IMR-90 (cell line): ENCODE measurements around the gene RYK. TPM values are rescaled to one million over a fixed set of nuclear protein-coding genes. Genes with fewer than 3 reads are reported as not detected.

Experiments
- ATAC-seq: fragments of 200-7000 bp; cut with Tn5 transposase; 2 replicates; pipeline ENCODE4 v1.9.1; 2020; ENCODE audit warnings: low read depth, mild to moderate bottlenecking, moderate library complexity
- BruUV-seq: library from RNA; stranded (reverse); fragments of 400-500 nt; replicated peaks from 2 replicates; lab custom pipeline; 2021; lab: Mats Ljungman, UMichigan
- CTCF ChIA-PET: fragments of 300-600 bp; formaldehyde crosslinking; extraction: SDS; loops from one replicate; lab custom pipeline; 2021; ENCODE audit warnings: antibody characterized with exemption; lab: Yijun Ruan, JAX
- POLR2A ChIA-PET: fragments of 300-600 bp; sonication (Branson Sonifier 250); formaldehyde crosslinking; loops from one replicate; lab custom pipeline; 2022; ENCODE audit warnings: antibody characterized with exemption; ENCODE audit not compliant: unreplicated experiment; lab: Charles Lee
- DNase-seq: peaks from one replicate; pipeline ENCODE4 v3.0.0; 2013
- H2AFZ ChIP-seq: replicated peaks from 2 replicates; pipeline ENCODE3; 2013; ENCODE audit warnings: low read length, mild to moderate bottlenecking; ENCODE audit not compliant: poor library complexity
- H2AK5ac ChIP-seq: 2 replicates; pipeline ENCODE4 v1.6.1; 2013; ENCODE audit warnings: low read depth, low read length, inconsistent platforms
- H2AK9ac ChIP-seq: replicated peaks from 2 replicates; pipeline ENCODE3; 2013; ENCODE audit warnings: mild to moderate bottlenecking, low read depth, low read length, moderate library complexity; ENCODE audit not compliant: poor library complexity
- H2BK120ac ChIP-seq: 2 replicates; pipeline ENCODE4 v1.6.1; 2013; ENCODE audit warnings: low read depth, low read length, inconsistent platforms
- H2BK15ac ChIP-seq: 3 replicates; pipeline ENCODE4 v1.6.1; 2013; ENCODE audit warnings: low read depth, low read length, inconsistent platforms
- H2BK20ac ChIP-seq: 2 replicates; pipeline ENCODE4 v1.6.1; 2013; ENCODE audit warnings: low read depth, mild to moderate bottlenecking, inconsistent platforms, low read length, moderate library complexity
- H2BK5ac ChIP-seq: 2 replicates; pipeline ENCODE4 v1.6.1; 2013; ENCODE audit warnings: mild to moderate bottlenecking, low read depth, low read length, inconsistent platforms; ENCODE audit not compliant: poor library complexity, severe bottlenecking
- H3K14ac ChIP-seq: replicated peaks from 2 replicates; pipeline ENCODE4 v1.6.1; 2013; ENCODE audit warnings: low read depth, low read length, inconsistent platforms
- H3K18ac ChIP-seq: 2 replicates; pipeline ENCODE4 v1.6.1; 2013; ENCODE audit warnings: low read depth, low read length, control low read depth
- H3K23ac ChIP-seq: 2 replicates; pipeline ENCODE4 v1.6.1; 2013; ENCODE audit warnings: low read depth, low read length, inconsistent platforms
- H3K27ac ChIP-seq: 2 replicates; pipeline ENCODE4 v1.5.1; 2013; ENCODE audit warnings: mild to moderate bottlenecking, control low read depth, low read length; ENCODE audit not compliant: insufficient read depth
- H3K27me3 ChIP-seq: 2 replicates; pipeline ENCODE4 v1.6.1; 2013; ENCODE audit warnings: low read length; ENCODE audit not compliant: control insufficient read depth, insufficient read depth
- H3K36me3 ChIP-seq: 2 replicates; pipeline ENCODE4 v1.6.1; 2013; ENCODE audit warnings: low read length, mixed read lengths; ENCODE audit not compliant: control insufficient read depth, insufficient read depth
- H3K4ac ChIP-seq: 2 replicates; pipeline ENCODE4 v1.6.1; 2013; ENCODE audit warnings: low read depth, low read length, inconsistent platforms
- H3K4me1 ChIP-seq: 2 replicates; pipeline ENCODE4 v1.6.1; 2013; ENCODE audit warnings: low read length, mixed read lengths; ENCODE audit not compliant: control insufficient read depth, insufficient read depth
- H3K4me2 ChIP-seq: 2 replicates; pipeline ENCODE4 v1.6.1; 2013; ENCODE audit warnings: low read depth, mild to moderate bottlenecking, control low read depth, low read length, moderate library complexity
- H3K4me3 ChIP-seq: 2 replicates; pipeline ENCODE4 v1.5.1; 2013; ENCODE audit warnings: low read depth, mild to moderate bottlenecking, control low read depth, low read length, moderate library complexity; ENCODE audit not compliant: insufficient read depth
- H3K56ac ChIP-seq: 2 replicates; pipeline ENCODE4 v1.6.1; 2013; ENCODE audit warnings: low read length, inconsistent platforms; ENCODE audit not compliant: insufficient read depth; ENCODE audit errors: extremely low read depth
- H3K79me1 ChIP-seq, 2 experiments: 2 replicates each; pipeline ENCODE4 v1.6.1; 2013; ENCODE audit warnings: low read length in 2 of 2, inconsistent platforms in 1 of 2, low read depth in 1 of 2
- H3K9ac ChIP-seq: 2 replicates; pipeline ENCODE4 v1.6.1; 2013; ENCODE audit warnings: low read depth, low read length, control low read depth
- H3K9me1 ChIP-seq: 2 replicates; pipeline ENCODE4 v1.6.1; 2013; ENCODE audit warnings: low read length, inconsistent platforms; ENCODE audit not compliant: insufficient read depth
- H3K9me3 ChIP-seq: 2 replicates; pipeline ENCODE4 v1.6.1; 2013; ENCODE audit warnings: low read length; ENCODE audit not compliant: control insufficient read depth, insufficient read depth
- H4K20me1 ChIP-seq: 2 replicates; pipeline ENCODE4 v1.6.1; 2013; ENCODE audit warnings: low read length, inconsistent platforms; ENCODE audit not compliant: insufficient read depth
- H4K5ac ChIP-seq: 2 replicates; pipeline ENCODE4 v1.6.1; 2013; ENCODE audit warnings: mild to moderate bottlenecking, low read depth, low read length, control low read depth
- H4K8ac ChIP-seq, 2 experiments: 2 replicates each; pipeline ENCODE4 v1.6.1; 2013; ENCODE audit warnings: low read depth in 2 of 2, low read length in 2 of 2, control low read depth in 1 of 2, inconsistent platforms in 1 of 2
- H4K91ac ChIP-seq: 2 replicates; pipeline ENCODE4 v1.6.1; 2013; ENCODE audit warnings: low read depth, low read length, inconsistent platforms; ENCODE audit not compliant: insufficient read depth
- MAFK ChIP-seq: IDR thresholded peaks from 2 replicates; pipeline ENCODE4 v1.6.1; 2012; ENCODE audit warnings: low read depth, low read length, improper control_type of control experiment
- RFX5 ChIP-seq: IDR thresholded peaks from 2 replicates; pipeline ENCODE4 v1.8.0; 2012; ENCODE audit warnings: low read depth, mild to moderate bottlenecking, low read length, moderate library complexity
- WGBS, 2 experiments: methylation state at CpG; one replicate each; pipeline versions ENCODE4 v1.1.5 to v1.1.7; 2013; ENCODE audit warnings: missing lambda C conversion rate in 2 of 2; ENCODE audit not compliant: insufficient read length in 1 of 2; ENCODE audit errors: extremely low coverage in 2 of 2; 5-methylcytosine and 5-hydroxymethylcytosine counted together
- dilution Hi-C: fragments of 300-500 bp; cut with HindIII; formaldehyde crosslinking; loops from one replicate; pipeline ENCODE4 v1.14.3; 2018; ENCODE audit warnings: low sequenced_read_pairs; ENCODE audit not compliant: unreplicated experiment
- in situ Hi-C: fragments of 300-500 bp; cut with MboI; formaldehyde crosslinking; loops from 3 replicates; pipeline ENCODE4 v1.14.3; 2019; ENCODE audit warnings: low sequenced_read_pairs, inconsistent platforms, mixed read lengths
- intact Hi-C: fragments of 100-400 bp; cut with micrococcal nuclease; formaldehyde crosslinking; loops from 2 replicates; pipeline ENCODE4 v1.10.0; 2022
- polyA plus RNA-seq, 3 experiments: library from polyadenylated mRNA; depleted of rRNA; stranded (reverse); fragments of >200 nt; gene quantifications; 2 replicates each; pipeline ENCODE4 v1.2.3, GENCODE V29; 2012; ENCODE audit warnings: low replicate concordance in 1 of 3
- total RNA-seq: library from RNA; depleted of rRNA; stranded (reverse); fragments of >200 nt; gene quantifications from 2 replicates; pipeline ENCODE4 v1.2.3, GENCODE V29; 2012

Gene RYK
- total and polyA plus RNA-seq, 2 of the 4 experiments (the other 2 are of a cell fraction): 42.4 to 106 TPM

GRCh38 chr3:134284438-134284837 lies 33.8 kb upstream of the RYK start:
- Histone ChIP-seq H3K56ac (no peak overlapping the region), H2AK9ac (no peak overlapping the region), H4K8ac (no peak overlapping the region), H2BK5ac (no peak overlapping the region), H3K9me1 (0 out of 2 replicates have a peak, but pooled peaks cover 3% of the 10 kb centered on the region), H3K36me3 (no peaks in the 10 kb centered on the region), H3K18ac (no peak overlapping the region), H4K91ac (no peak overlapping the region), H2BK15ac (no peak overlapping the region), H3K4me3 (no peak overlapping the region), H2BK20ac (no peak overlapping the region), H3K14ac (no peak overlapping the region), H3K9ac (no peak overlapping the region), H4K20me1 (no peaks in the 10 kb centered on the region), H3K23ac (no peak overlapping the region), H2BK120ac (no peak overlapping the region), H3K9me3 (no peaks in the 10 kb centered on the region), H3K4ac (no peak overlapping the region), H3K27me3 (0 out of 2 replicates have a peak, but pooled peaks cover 1% of the 10 kb centered on the region), H2AFZ (peak overlapping the region; percentile 57), H3K27ac (no peak overlapping the region), H3K4me2 (no peak overlapping the region), H3K4me1 (peaks cover 3% of the 10 kb centered on the region), H2AK5ac (no peak overlapping the region), H3K79me1 (no peaks in the 10 kb centered on the region), H4K5ac (no peak overlapping the region)
- BruUV-seq: no TSS peak
- dilution Hi-C loops: no loop called here
- TF ChIP-seq MAFK (peak; percentile 50), RFX5 (no peak)
- ChIA-PET CTCF (interaction anchor here (1.1 kb wide), 1 partner anchor 72 kb away, joined by 3 read pairs; no protein-coding TSS in a partner anchor), POLR2A (no interaction called here)
- ATAC-seq (no peak), DNase-seq (no peak)
- in situ Hi-C loops: no loop called here
- intact Hi-C loops: no loop called here
- 60% methylated on average over 1 of the region's 6 CpGs; no CpG with 5 or more reads in 1 of the 2 experiments for WGBS, 2 experiments
